Dedifferentiated amniotic fluid mesenchymal stem cell (primary cell): ENCODE measurements around the gene AKR1B1.

ENCODE experiments used
- DNase-seq: peaks from one replicate; pipeline ENCODE4 v3.0.0-alpha.2; 2016; ENCODE audit errors: extremely low spot score

Gene AKR1B1

DNA sequence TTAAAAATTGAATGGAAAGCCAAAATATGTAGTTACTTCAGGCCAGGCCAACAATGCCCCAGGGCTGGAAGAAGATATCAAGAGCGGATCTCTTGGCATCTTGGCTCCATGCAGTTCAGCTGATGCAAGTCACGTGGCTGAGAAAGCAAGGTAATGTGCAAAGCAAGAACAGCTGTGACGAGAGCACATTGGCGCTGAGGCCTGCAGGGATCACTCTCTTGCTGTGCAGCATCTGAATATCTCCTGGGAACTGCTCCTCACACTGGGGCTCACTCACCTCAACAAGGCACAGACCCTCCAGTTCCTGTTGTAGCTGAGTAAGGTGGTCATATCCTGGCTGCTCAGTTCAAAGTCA, 14.0 kb downstream of the AKR1B1 start:
- DNase-seq: no peak

DNA sequence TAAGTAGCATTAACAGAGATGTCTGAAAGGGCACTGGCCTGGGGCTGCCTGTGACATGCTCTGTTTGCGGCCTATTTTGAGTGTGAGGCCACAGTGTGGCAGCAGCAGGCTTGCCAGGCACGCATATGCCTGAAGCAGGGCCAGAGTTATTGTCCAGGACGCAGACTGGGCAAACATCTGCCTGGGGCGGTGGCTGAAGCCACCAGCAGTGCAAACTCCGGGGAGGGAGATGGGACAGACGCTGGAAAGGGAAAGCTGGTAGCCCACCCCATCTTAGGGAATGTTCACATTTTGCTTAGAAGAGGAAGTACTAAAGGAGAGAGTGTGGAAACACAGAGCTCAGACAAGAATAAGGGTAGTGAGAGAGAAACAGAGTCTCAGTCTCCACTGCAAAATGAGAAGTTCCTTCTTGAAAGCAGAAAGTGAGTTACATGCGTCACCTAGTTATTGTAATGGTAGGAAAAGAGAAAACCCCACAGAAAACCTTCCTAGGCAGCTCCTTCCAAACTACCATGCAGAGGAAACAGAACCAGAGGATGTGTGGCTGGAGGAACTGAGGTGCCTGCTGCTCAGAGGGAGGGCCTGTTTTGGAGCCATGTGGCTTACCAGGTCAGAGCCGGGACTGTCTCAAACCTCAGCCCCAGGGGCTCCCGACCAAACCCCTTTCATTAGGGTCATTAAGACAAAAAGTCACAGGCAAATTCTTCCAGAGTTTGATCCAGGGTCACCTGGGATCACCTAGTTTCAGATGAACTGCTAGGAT, 14.5 kb downstream of the AKR1B1 start:
- DNase-seq: no peak

DNA sequence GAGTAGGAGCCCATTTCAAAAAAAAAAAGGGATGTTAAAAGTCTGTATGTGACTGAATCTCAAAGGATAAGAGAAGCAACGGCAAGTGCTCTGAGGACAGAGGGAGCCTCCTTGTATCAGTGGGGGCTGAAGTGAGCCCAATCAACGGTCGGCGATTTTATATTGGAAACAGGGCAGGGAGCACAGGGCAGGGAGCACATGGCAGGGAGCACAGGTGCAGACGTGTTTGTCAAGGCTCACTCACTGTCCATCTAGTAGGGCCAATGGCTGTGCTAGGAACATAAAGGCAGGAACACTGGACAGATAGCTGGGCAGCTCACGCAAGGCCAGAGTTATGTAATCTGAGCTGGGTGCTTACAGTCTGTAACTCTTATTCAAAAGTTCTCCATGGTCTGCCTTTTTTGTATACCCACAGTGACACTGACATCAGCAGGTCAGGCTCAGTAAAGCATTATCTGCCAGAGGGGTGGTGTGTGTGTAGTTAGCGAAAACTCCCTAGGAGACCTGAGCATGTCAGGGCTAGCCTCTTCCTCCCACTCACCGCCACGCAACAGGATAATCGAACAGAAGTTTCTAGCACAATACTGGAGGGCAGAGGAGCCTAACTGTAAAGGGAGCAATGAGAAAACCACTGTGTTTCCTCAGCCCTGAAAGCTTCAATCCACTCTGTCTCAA, 15.4 kb downstream of the AKR1B1 start:
- DNase-seq: no peak

DNA sequence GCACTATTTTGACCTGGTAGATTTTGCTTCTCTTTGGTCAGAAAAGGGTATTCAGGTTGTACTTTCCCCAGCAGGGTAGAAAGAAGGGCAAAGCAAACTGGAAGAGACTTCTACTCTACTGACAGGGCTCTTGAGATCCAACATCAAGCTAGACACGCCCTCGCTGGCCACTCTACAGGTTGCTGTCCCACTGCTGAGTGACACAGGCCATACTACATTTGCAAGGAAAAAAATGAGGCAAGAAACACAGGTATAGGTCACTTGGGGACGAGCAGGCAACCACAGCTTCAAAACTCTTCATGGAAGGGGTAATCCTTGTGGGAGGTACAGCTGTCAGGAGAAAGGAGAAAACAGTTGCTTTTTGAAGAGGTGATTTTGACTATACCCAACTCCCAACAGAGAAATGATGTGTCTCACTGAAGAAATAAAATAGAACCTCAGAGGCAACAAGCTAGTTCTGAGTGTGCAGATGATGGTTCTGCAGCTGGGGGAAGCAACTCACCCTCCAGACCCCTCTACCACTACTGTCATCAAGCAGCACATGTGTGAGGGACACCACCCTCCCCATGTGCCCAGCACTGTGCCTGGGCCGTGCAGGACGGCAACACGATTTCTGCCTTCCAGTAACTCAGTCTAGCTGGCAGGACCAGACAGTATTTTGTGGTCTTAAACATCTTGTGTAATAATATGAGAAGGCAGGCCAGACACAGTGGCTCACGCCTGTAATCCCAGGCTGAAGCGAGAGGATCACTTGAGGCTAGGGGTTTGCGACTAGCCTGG, 16.3 kb downstream of the AKR1B1 start:
- no peak for DNase-seq

DNA sequence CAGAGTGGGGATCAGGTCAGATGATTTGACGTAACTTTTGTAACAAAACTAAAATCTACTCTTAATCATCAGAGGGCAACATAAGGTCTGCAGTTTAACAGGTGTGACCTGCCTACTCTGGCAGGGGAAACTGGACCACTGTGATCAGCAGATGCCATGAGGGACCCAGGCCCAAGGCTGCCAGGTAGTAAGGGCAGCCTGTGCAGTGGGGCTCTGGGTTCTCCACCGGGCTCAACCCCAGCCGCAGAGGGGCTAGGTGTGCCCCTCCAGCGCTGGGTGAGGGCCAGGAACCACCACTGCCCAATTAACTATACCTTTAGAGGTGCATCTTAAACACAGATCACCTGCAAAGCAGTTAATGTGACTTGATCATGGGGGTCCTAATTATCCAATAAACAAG, 17.6 kb downstream of the AKR1B1 start:
- DNase-seq: no peak

DNA sequence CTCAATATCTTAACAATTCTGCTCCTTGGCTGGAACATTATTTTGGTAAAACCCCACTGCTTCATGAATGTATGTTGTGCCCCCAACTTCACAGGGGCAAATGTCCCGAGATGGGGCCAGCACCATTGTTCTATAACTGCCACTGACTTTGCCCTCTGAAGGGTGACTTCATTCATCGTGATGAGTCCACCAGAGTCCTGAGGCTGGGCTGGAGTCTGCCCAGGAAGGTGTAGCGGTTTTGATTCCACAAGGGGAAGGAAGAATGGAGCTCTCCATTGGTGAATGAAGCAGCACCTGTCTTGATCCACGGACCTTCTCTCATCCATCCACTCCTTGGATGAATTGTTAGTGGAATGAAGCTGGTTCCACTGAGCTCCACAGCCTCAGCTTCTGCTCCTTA, 18.4 kb downstream of the AKR1B1 start:
- no peak for DNase-seq

DNA sequence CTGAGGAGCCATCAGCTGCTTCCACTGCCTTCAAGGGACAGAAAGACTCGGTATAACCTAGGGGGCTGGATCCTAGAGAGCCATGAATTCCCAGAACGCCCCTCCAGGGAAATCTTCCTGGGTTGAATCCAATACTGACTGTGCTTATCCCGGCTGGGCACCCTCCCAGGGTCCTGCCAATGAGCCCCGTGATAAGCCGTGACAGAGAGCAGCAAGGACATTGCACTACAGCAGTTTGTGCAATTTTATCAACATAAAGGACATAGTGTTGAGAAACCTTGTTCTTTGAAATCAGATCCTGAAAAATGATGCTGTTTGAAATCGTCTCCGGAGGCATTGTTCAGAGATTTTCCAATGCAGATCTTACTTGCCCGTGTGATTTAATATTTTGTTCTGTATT, 18.8 kb downstream of the AKR1B1 start:
- no peak for DNase-seq

DNA sequence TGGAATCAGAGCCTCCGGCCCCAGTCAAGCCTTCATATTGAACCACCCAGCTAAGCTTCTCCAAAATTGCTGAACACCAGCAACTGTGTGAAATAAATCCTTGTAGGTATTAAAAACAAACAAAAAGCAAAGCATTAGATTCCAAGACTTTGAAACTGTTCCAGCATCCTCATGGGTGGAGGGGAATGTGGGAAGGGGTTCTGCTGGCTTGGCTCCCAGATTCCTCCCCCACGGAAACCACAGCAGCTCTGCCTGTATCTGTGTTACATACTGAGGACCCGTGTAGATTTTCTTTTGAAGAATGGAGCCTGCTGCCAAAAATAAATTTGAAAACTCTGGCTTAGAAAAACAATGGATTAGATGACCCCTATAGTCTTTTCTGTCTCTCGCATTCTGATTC, 20.0 kb downstream of the AKR1B1 start:
- DNase-seq: no peak

DNA sequence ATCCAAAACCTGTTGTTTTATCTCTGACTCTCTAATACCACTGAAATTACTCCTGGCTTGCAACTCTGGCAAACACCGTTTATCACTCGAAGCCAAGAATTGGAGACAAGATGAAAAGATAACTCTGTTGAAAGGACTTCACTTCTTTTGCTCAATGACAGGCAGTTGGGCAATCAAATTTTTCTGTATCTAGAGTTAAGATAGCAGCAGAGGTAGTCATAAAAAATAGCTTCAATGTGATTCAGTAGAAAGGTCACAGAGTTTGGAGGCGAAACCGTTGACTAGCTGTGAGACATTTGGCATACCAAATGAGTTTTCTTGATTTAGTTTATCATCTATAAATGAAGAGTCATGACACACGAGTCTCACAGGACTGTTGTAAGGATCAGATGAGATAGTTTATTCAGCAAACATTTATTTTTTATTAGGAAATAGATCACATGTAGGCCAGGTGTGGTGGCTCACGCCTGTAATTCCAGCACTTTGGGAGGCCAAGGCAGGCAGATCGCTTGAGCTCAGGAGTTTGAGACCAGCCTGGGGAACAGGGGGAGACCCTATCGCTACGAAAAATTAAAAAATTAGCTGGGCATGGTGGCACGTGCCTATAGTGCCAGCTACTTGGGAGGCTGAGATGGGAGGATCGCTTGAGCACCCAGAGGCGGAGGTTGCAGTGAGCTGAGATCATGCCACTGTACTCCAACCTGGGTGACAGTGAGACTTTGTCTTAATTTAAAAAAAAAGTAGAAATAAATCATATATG, 23.6 kb downstream of the AKR1B1 start:
- DNase-seq: no peak

DNA sequence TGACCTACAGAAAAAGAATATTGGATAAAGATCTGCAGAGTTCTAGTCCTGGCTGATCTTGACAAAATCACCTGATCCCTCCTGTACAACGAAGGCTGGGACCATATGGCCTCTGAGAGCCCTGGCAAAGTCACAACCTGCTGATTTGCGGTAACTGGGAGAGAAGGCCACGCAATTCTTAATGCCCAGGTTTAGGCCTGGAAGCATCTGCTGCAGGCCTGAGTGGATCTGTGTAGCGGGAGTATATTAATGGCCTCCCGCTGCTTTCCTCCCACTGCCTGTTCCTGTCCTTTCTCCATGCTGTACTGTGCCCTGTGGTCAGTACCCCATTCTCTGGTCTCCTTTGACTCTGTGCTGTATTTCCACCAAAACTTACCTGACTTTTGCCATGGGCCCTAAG, 24.2 kb downstream of the AKR1B1 start:
- DNase-seq: no peak

DNA sequence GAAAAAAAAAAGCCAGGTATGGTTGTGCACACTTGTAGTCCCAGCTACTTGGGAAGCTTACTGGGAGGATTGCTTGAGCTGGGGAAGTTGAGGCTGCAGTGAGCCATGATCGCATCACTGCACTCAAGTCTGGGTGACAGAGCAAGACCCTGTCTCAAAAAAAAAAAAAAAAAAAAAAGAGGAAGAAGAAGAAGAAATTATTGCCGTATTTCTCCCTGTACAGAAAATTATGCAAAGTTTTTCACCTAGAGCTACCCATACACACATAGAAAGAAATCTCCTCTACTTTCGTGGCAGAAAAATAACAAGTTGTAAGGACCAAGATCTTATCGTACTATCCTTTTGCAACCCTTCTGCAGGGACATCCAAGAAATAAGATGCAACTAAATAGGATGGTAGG, 25.5 kb downstream of the AKR1B1 start:
- DNase-seq: no peak

DNA sequence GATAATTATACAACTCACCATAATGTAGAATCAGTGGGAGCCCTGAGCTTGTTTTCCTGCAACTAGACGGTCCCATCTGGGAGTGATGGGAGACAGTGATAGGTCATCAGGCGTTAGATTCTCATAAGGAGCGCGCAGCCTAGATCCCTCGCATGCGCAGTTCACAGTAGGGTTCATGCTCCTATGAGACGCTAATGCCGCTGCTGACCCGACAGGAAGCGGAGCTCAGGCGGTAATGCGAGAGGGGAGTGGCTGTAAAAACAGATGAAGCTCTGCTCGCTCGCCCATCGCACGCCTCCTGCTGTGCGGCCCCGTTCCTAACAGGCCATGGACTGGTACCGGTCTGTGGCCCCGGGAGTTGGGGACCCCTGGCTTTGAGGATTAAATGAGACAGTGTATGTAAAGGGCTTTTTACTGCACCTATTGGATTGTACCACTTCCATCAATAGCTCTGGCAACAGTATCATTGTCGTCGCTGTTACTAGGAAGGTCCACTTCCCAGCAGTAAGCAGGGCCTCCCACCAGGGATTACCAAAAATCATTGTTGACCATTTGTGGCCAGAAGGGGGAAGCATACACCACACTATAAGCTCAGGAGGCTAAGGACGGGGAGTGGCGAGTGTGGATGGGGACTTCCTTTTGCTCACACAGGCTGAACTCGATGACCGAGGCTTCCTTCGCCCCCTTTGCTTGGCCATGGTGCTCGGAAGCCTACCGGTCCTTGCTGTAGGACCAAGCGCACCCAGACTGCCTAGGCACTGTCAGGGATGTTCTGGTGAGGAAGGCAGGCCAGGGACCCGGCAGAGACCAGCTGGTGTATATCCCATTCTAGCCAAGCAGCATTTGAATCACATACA, 26.4 kb downstream of the AKR1B1 start:
- peak; percentile 93 for DNase-seq

DNA sequence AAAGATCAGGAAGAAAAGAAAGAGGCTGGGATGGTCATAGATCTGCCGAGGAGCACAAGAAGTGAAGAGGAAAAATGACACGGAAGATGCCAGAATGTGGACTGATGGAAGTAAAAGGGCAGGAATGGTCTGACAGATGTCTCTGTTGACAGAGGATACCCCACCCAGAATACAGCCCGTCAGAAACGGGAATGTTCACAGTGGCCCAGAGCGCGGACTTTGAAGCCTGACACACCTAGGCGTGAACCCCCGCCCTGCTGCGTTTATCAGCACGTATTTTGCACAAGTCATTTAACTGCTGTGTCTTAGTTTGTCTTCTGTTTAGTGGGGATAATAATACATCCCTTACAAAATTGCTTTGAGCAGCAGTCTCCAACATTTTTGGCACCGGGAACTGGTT, 27.1 kb downstream of the AKR1B1 start:
- no peak for DNase-seq

DNA sequence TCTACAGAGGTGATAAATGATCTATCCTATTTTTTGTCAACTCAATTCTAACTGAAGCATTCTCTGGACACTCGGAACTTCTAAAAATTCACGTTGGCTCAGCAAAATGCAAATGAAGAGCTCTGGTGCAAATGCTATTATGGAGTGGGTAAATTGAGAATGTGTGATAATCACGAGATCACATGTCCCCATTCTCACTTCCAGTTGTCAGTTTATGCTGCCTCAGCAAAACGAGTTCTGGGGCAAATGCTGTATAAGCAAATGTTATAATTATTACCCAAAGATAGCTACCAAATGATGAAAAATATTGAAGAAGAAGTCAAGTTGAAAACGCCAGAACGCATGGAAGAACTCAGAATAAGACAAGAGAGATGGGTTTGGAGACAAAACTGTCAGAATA, 29.4 kb downstream of the AKR1B1 start:
- DNase-seq: no peak

DNA sequence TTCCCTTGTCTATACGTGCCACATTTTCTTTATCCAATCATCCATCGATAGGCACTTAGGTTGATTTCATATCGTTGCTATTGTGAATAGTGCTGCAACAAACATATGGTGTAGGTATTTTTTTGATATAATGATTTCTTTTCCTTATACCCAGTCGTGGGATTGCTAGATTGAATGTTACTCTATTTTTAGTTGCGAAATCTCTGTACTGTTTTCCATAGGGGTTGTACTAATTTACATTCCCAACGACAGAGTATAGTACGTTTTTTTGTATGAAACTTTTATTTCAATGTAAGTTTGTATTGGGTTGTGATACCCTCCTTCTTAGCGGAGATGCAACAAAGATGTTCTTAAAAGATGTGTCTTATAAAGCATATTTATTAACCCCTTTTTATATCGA, 30.0 kb downstream of the AKR1B1 start:
- no peak for DNase-seq

DNA sequence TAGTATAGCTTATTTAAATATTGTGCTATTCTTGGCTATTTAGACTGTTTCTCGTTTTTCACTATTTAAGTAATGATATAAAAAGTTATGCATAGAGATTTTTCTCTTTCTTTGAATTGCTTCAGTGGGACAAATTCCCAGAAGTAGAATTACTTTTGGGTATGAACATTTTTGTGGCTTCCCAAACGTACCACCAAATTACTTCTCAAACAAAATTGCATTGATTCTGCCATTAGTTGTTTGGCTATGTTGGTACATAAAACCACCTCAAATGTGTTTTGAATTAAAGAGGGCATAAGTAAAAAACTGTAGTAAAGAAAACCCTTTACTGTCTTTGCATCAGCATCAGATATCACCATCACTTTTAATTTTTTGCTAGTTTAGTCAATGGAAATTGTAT, 31.0 kb downstream of the AKR1B1 start:
- DNase-seq: peak; percentile 58

DNA sequence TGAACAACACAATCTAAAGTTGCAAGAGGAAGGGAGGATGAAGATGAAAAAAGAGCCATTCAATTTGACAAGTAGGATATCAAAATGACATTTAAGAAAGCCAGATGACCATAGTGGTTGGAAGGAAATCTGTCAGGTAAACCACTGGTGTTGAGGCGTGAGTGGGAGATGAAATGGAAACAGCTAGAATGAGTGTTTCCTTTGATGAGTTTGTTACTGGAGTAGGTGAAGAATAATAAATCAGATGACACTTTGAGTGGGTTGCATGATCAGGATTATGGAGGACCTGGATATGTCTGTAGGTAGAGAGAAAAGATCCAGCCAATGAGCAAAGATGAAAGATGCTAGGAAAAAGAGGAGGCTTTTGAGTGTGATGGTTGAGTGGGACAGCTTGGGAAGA, 33.1 kb downstream of the AKR1B1 start:
- DNase-seq: no peak

DNA sequence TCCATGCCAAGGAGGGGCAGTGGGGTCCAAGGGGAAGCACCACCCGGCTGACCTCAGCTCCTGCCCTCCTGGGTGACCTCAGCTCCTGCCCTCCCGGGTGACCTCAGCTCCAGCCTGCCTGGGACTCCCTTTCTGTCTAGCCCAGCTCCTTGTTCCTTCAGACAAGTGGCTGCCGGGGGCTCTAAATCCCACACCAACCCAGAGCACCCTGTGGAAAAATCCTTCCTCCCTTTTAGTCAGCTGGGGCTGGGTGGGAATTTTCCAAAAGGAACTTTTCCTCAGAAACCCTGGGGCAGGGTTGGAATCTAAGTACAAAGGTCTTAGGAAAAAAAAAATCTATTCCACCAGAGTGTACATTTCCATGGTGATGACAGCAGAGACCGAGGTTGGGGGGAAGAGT, 36.3 kb downstream of the AKR1B1 start:
- DNase-seq: no peak

DNA sequence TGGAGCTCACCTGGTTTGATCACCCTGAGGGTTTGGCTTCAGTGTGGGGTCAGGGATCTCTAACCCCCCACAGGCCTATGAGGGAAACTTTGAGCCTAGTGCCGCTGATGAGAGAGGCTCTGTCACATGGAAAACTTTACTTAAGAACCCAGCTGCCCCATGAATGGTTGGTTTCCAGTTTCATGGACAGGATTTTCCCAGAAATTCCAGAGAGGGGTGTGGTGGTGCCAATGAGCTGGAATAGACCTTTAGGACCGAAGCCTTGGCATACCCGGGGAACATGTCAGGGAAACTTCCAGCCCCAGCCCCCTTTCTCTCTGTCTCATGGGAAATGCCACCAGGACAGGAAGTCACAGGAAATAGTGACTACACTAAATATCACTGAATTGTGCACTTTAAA, 36.9 kb downstream of the AKR1B1 start:
- DNase-seq: peak; percentile 24

DNA sequence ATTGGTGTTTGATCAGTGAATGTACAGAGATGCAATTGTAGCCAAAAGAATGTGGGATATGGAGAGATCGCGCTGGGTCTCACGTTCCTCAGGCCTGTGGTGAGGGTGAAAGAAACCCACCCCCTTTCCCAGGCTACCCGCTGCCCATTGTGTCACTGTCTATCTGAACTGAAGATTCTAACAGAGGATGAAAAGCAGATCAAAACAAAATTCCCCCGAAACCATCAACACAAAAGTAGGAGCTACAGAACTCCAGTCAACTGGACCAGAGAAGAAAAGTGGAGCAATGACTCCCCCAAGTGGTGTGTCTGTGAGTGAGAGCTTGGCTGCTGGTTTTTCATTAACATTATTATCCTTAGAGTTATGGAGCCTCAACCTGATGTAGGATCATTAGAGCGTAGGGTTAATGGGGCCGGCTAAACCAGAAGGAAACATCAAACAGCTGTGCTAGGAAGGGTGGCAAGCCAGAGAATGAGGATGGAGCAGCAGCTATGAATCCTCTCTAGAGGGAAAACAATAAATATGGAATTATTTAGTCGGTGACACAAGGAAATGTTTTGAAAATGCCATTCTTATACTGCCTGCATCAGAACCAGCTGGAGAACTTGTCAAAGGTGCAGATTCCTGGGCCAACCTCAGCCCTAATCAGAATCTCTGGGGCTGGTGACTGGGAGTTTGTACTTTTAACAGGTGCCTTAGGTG, 38.3 kb downstream of the AKR1B1 start:
- peak; percentile 76 for DNase-seq

DNA sequence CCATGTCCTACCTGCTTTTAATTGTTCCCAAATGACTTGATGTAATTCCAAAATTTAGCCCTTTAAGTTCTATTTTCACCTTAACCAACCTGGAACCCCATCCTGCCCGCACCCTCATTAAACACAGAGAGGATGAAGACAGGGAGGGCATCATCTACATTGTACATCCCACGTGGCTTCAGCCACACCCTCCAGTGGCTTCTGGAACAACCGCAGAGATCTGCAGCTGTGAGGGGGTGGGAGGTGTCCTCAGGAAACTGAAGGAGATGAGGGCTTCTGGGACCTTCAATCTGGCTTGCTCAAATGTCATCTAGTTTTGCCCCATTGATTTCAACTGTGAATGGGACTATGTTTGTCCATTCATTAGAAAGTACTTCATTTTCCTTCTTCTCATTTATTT, 39.0 kb downstream of the AKR1B1 start:
- no peak for DNase-seq
